NOMO-1 (cell line): ENCODE results near the gene ERFE.

Experiments used
- DNase-seq, 2 experiments: peaks; one replicate each; lab custom pipeline; 2025; ENCODE audit not compliant: unreplicated experiment in 2 of 2; lab: John Stamatoyannopoulos, UW

ERFE gene

GRCh38 chr2:238138331-238139195 lies 20.2 kb upstream of the ERFE start, which contains the start of gene KLHL30:
TSS of gene KLHL30 (plus strand) at chr2:238138668. CDS start at chr2:238140755, 2,087 bp downstream.
- DNase-seq: peak; percentile 16 to 36

- DNase-seq: no peak
These were observed 19.4 kb upstream of the ERFE start for GRCh38 chr2:238139196-238140039.

DNA sequence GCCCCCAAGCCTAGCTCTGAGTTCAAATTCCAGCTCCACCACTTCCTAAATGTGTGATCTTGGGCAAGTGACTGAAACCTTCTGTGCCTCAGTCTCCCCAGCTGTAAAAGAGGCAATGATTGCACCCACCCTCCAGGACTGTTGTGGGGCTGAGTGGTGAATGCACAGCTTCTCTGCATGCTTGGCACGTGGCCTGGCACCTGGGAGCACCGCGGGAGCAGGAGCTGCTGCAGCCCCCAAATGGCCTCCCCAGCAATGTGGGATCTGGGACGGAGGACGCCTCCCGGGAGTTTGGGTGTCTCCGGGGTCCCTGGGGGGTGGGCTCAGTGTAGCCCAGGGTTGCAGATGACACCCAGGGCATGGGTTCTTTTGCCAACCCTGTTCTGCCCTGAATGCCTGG lies 18.7 kb upstream of the ERFE start:
- DNase-seq: no peak

- no peak for DNase-seq
These were observed 17.8 kb upstream of the ERFE start for GRCh38 chr2:238140721-238141540.

DNA sequence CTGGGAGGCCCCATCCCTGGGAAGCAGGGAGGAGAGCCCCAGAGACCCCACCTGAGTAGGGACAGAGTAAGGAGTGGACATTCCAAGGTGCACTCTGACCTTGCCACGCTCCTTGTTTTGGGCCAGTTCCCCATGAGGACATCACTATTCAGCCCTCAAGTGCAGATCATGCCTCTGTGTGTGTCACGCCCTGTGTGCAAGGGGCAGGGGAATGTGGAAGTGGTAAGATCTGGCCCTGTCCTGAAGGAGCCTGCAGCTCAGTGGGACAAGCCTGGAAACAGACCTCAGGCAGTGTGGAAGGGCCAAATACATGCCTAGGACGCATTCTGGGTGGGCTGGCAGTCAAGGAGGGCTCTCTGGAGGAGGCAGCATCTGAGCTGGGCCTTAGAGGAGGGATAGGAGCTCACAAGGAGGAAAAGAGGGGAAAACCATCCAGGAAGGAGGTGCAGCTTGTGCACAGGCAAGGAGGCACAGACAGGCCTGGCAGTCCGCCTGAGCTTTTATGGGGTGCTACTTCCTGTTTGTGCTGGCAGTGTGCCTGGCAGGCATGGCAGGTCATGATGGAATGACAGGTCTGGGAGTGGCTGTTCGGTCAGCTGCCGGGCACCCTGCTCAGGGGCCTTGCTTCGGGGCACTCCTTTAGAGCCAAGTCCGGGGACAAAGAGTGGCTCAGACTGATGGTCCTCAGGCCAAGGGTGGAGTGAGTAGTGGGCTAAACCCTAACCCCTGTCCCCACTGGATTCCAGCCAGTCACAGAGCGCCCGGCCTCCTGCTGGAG lies 17.0 kb upstream of the ERFE start:
- DNase-seq: peak; percentile 25 to 50

- no peak for DNase-seq
These were observed 16.2 kb upstream of the ERFE start for GRCh38 chr2:238142382-238143205.

DNA sequence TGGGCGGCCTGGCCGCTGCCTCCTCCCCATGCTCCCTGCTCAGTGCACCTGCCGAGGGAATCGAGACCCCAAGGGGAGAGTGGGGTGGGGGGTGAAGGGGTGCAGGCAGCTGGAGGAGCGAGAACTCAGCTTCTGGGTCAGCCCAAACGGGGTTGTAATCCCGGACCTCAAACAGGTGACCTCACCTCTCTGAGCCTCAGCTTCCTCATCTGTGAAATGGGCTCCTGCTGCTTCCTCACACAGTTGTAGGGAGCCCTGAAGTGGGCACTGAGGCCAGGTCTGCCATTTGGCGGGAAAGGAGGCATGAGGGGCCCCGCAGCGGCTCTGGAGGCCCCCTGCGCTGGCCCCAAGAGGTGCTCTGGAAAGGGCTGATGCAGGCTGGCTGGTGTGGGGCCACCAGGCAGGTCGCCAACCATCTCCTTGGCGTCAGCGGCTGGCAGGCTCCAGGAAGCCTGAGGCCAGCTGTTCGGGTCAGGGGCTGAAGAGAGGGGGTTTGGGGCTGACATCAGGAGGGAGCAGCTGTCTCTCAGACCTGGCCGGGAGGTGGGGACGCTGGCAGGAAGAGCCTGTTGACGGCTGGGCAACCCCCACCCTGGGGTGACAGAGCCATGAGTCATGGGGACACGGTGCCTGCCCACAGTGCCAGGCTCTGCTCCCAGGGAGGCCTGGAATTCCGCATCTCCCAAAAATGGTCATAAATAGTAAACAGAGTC lies 15.4 kb upstream of the ERFE start:
- DNase-seq: no peak

- no peak for DNase-seq
These were observed 14.5 kb upstream of the ERFE start for GRCh38 chr2:238144262-238144661.

GRCh38 chr2:238145046-238145445 lies 13.7 kb upstream of the ERFE start:
- DNase-seq: no peak

DNA sequence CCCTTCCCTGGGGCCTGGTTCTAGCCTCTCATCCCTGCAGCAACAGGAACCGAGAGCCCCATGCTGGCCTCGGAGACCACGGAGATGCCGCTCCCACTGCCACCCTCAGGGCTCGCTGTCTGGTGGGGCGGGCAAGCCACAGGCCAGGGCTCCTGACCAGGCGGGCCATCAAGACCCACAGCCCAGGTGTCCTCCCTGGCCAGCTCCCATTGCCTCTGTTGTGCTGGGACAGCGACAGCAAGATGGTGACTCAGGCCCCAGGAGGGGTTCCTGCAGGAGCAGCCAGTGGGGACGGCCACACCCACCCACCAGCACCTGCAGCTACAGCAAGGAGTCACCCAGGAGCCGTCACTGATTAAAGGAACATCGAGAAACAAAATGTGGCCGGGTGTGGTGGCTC lies 12.9 kb upstream of the ERFE start:
- no peak for DNase-seq

- no peak for DNase-seq
These were observed 11.8 kb upstream of the ERFE start for GRCh38 chr2:238146884-238147544.

GRCh38 chr2:238148981-238149380 lies 9.8 kb upstream of the ERFE start:
- no peak for DNase-seq

- no peak for DNase-seq
These were observed 8.8 kb upstream of the ERFE start for GRCh38 chr2:238149841-238150572.

- no peak for DNase-seq
These were observed 8.1 kb upstream of the ERFE start for GRCh38 chr2:238150686-238151085.

DNA sequence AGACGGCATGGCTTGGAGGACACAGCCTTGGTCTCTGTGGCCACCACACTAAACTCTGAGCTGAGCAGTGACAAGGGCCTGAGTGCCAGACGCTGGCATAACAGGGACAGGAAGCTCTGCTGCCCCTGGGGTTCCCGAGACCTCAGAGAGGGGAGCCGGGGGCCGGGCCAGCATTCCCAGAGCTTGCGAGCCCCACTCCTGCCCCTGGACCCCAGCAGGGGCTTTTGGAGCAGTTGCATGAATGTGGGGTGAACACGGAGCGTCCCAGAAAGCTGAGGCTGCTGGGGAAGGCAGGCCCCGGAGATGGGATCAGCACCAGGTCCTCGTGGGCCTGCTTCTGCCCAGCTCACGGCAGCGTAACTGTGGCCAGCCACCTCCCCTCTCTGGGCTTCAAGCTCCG lies 7.6 kb upstream of the ERFE start:
- no peak for DNase-seq

DNA sequence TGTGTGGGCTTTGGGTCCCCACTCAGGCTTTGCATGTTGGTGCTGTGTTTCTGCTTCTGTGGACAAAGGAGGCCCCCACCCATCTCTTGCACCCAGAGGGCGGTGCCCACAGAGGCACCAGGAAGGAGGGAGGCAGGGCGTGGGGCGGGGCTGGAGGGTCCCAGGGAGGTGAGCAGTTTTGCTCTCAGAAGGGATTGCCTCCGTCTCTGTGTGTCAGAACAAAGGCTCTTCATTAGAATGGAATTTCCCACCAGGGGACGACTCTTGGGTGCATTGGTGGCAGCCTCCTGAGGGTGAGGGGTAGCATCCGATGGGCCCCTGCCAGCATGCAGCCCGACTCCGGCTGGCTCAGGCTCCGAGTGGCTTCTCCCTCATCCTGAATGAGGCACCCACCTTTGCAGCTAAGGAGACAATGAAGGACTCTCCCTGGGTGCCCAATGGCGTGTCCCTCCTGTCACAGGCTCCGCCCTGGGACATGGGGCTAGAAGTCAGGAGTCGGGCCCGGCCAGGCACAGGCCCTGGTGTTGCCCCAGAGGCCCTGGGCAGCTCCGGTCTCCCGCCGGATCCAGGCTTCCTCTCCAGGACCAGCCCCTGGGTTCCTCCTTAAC lies 7.0 kb upstream of the ERFE start:
- no peak for DNase-seq
